Gastroesophageal sphincter (tissue), 3 donors: ENCODE measurements around the gene ATRAID.

Experiments
- EP300 ChIP-seq: sonication (generic); formaldehyde crosslinking; IDR thresholded peaks from one replicate; pipeline ENCODE4 v1.6.1; 2017; ENCODE audit warnings: antibody characterized with exemption, mild to moderate bottlenecking
- POLR2A ChIP-seq, 2 donors: fragments of 450-650 bp; IDR thresholded peaks; one replicate each; pipeline ENCODE4 v1.6.1; 2017; ENCODE audit warnings: antibody characterized with exemption in 2 of 2, mild to moderate bottlenecking in 2 of 2, moderate library complexity in 1 of 2
- TF ChIP-seq, protein P1 (sequence below), 4 experiments: fragments of 200-600 bp in 2 of 4; fragments of 450-650 bp in 2 of 4; sonication (generic) in 1 of 4; IDR thresholded peaks; one replicate each; pipeline ENCODE4 v1.5.1; 2017 to 2019; ENCODE audit warnings: antibody characterized with exemption in 4 of 4, mild to moderate bottlenecking in 2 of 4, moderate library complexity in 2 of 4

DNA sequence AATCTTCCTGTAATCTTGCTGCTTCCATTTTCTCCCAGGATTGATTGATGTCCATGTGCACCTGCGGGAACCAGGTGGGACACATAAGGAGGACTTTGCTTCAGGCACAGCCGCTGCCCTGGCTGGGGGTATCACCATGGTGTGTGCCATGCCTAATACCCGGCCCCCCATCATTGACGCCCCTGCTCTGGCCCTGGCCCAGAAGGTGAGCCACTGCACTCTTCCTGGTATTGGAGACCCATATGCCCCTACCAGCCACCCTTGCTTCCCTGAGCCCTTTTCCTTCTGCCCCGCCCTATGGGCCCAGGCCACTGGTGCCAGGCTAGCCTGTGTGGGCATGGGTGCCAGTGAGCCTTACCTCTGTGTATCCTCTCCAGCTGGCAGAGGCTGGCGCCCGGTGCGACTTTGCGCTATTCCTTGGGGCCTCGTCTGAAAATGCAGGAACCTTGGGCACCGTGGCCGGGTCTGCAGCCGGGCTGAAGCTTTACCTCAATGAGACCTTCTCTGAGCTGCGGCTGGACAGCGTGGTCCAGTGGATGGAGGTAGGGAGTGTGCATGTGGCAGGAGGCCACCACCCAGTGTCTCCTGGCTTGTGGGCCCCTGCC lies 25.6 kb downstream of the ATRAID start:
- TF ChIP-seq EP300, result no peak
- TF ChIP-seq, protein P1, sequence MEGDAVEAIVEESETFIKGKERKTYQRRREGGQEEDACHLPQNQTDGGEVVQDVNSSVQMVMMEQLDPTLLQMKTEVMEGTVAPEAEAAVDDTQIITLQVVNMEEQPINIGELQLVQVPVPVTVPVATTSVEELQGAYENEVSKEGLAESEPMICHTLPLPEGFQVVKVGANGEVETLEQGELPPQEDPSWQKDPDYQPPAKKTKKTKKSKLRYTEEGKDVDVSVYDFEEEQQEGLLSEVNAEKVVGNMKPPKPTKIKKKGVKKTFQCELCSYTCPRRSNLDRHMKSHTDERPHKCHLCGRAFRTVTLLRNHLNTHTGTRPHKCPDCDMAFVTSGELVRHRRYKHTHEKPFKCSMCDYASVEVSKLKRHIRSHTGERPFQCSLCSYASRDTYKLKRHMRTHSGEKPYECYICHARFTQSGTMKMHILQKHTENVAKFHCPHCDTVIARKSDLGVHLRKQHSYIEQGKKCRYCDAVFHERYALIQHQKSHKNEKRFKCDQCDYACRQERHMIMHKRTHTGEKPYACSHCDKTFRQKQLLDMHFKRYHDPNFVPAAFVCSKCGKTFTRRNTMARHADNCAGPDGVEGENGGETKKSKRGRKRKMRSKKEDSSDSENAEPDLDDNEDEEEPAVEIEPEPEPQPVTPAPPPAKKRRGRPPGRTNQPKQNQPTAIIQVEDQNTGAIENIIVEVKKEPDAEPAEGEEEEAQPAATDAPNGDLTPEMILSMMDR (IDR thresholded peaks at IDR 0.05), result no peak
- TF ChIP-seq POLR2A (IDR thresholded peaks at IDR 0.05), result no peak
